HL-60 (cell line): ENCODE data around the gene UHRF1.
"Not testable (repeated sequence)": the region's sequence is repeated elsewhere in the genome, so short reads cannot be mapped to it uniquely, and the experiment has no call there.

Experiments
- DNase-seq, 2 experiments: peaks; one replicate each; pipeline ENCODE4 v3.0.0-alpha.2; 2010 to 2020; ENCODE audit warnings: low read depth in 1 of 2, low spot score in 1 of 2
- H3K27ac ChIP-seq: fragments of 250-450 bp; sonication (Bioruptor Pico); replicated peaks from 2 replicates; pipeline ENCODE4 v1.5.1; 2020; ENCODE audit warnings: mild to moderate bottlenecking, moderate library complexity
- H3K27me3 ChIP-seq: fragments of 250-450 bp; sonication (Bioruptor Pico); 2 replicates; pipeline ENCODE4 v1.5.1; 2021; ENCODE audit warnings: mild to moderate bottlenecking, moderate library complexity; ENCODE audit not compliant: insufficient read depth, poor library complexity, severe bottlenecking
- H3K4me3 ChIP-seq: replicated peaks from 2 replicates; pipeline ENCODE4 v1.5.1; 2011; ENCODE audit warnings: mild to moderate bottlenecking, control low read depth, low read length; ENCODE audit not compliant: insufficient read depth
- CTCF ChIP-seq: IDR thresholded peaks from one replicate; pipeline ENCODE4 v1.5.1; 2011; ENCODE audit warnings: low read length, control low read depth, inconsistent platforms; ENCODE audit not compliant: insufficient read depth
- GABPA ChIP-seq: IDR thresholded peaks from 2 replicates; pipeline ENCODE4 v1.6.1; 2012; ENCODE audit warnings: low read depth
- POLR2AphosphoS5 ChIP-seq: IDR thresholded peaks from 2 replicates; pipeline ENCODE4 v1.6.1; 2012; ENCODE audit warnings: low read depth
- REST ChIP-seq: IDR thresholded peaks from 2 replicates; pipeline ENCODE4 v1.6.1; 2012; ENCODE audit warnings: low read depth; ENCODE audit not compliant: insufficient replicate concordance
- SPI1 ChIP-seq: IDR thresholded peaks from 2 replicates; pipeline ENCODE4 v1.6.1; 2012; ENCODE audit warnings: low read depth, mild to moderate bottlenecking, borderline replicate concordance

The UHRF1 gene

GRCh38 chr19:4889034-4889815 lies 20.1 kb upstream of the UHRF1 start:
- DNase-seq: no peak
- Histone ChIP-seq H3K27ac (no peak overlapping the region), H3K27me3 (no peaks in the 10 kb centered on the region), H3K4me3 (no peak overlapping the region)
- TF ChIP-seq SPI1 (no peak), GABPA (no peak), POLR2AphosphoS5 (no peak), CTCF (no peak)

GRCh38 chr19:4891066-4891465 lies 18.2 kb upstream of the UHRF1 start:
- Histone ChIP-seq H3K27ac (no peak overlapping the region), H3K27me3 (no peaks in the 10 kb centered on the region), H3K4me3 (no peak overlapping the region)
- TF ChIP-seq REST (no peak), CTCF (no peak), GABPA (no peak), SPI1 (no peak), POLR2AphosphoS5 (no peak)
- DNase-seq: no peak

DNA sequence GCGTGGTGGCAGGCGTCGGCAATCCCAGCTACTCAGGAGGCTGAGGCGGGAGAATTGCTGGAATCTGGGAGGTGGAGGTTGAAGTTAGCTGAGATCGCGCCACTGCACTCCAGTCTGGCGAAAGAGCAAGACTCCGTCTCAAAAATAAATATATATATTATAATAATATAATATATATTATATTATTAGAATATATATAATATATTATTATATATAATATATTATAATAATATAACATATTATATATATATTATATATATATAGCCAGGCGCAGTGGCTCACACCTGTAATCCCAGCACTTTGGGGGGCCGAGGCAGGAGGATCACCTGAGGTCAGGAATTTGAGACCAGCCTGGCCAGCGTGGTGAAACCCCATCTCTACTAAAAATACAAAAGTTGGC lies 16.3 kb upstream of the UHRF1 start:
- not testable (repeated sequence) for DNase-seq, H3K4me3 ChIP-seq, H3K27me3 ChIP-seq, H3K27ac ChIP-seq

DNA sequence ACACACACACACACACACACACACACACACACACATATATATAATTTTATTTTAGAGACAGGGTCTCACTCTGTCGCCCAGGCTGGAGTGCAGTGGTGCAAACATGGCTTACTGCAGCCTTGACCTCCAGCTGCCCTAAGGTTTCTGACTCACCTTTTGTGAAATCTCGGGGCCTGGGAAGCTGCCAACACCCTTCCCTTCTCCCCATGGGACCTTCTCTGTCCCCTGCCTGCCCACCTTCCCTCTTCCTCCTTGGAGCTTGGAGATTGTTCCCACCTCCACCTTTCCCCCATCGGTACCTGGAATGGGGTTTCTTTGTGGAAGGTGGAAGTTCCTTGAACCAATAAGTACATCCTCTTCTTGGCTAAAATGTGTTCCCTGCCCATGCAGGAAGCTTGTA lies 12.9 kb upstream of the UHRF1 start:
- Histone ChIP-seq H3K27me3 (no peaks in the 10 kb centered on the region), H3K4me3 (no peak overlapping the region), H3K27ac (peak overlapping the region; percentile 33)
- DNase-seq: peak in 1 of 2 experiments; percentile 68
- TF ChIP-seq SPI1: no peak
- no peak for TF ChIP-seq CTCF
- no peak for TF ChIP-seq POLR2AphosphoS5
- no peak for TF ChIP-seq REST
- TF ChIP-seq GABPA: no peak
